ENCODE data around the gene CRYAA.

Gene CRYAA

GRCh38 chr21:43190951-43191350, 22.1 kb downstream of the CRYAA start:
- TF ChIP-seq, protein P1, sequence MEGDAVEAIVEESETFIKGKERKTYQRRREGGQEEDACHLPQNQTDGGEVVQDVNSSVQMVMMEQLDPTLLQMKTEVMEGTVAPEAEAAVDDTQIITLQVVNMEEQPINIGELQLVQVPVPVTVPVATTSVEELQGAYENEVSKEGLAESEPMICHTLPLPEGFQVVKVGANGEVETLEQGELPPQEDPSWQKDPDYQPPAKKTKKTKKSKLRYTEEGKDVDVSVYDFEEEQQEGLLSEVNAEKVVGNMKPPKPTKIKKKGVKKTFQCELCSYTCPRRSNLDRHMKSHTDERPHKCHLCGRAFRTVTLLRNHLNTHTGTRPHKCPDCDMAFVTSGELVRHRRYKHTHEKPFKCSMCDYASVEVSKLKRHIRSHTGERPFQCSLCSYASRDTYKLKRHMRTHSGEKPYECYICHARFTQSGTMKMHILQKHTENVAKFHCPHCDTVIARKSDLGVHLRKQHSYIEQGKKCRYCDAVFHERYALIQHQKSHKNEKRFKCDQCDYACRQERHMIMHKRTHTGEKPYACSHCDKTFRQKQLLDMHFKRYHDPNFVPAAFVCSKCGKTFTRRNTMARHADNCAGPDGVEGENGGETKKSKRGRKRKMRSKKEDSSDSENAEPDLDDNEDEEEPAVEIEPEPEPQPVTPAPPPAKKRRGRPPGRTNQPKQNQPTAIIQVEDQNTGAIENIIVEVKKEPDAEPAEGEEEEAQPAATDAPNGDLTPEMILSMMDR (IDR thresholded peaks at IDR 0.05), result no peak
- peak in 1 of 2 donors; percentile 55 for DNase-seq
- H3K27me3 ChIP-seq, result peaks cover 0 to 48% of the 10 kb centered on the region in 2 donors
- no peaks in the 10 kb centered on the region for H3K9me3 ChIP-seq
- H3K4me3 ChIP-seq, result no peak overlapping the region
- H3K4me1 ChIP-seq, result peaks cover 0 to 22% (median 11%) of the 10 kb centered on the region in 4 donors
- H3K27ac ChIP-seq, result no peak overlapping the region
- H3K36me3 ChIP-seq, result no peaks in the 10 kb centered on the region
- intact Hi-C loops (cut with DNase I; ENCODE audit: low total_unique reads), result no loop called here

DNA sequence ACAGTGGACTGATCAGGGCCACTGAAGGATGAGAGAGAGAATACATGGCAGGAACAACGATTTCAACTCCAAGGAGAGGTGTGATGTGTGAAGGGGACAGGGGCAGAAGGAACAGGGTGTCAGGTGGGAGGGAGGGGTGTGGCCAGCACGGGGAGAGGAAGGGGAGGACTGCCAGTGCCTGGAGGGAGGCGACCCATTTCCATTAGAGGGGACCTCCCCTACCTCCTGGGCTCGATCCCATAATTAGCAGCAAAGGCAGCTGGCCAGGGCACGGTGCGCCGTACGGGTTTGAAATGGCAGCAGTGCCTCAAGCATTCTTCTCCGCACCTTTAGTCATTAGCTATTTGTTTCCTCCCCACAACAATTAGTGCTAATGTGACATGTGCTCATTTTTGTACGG, 22.7 kb downstream of the CRYAA start:
- Histone ChIP-seq H3K9me3 (no peaks in the 10 kb centered on the region), H3K4me1 (peaks cover 0 to 22% (median 11%) of the 10 kb centered on the region in 4 donors), H3K36me3 (no peaks in the 10 kb centered on the region), H3K27ac (no peak overlapping the region), H3K4me3 (no peak overlapping the region), H3K27me3 (peaks cover 0 to 52% of the 10 kb centered on the region in 2 donors)
- TF ChIP-seq, protein P1 (IDR thresholded peaks at IDR 0.05), result no peak
- DNase-seq, result peak in 1 of 2 donors; percentile 39
- intact Hi-C loops (cut with DNase I; ENCODE audit: low total_unique reads), result no loop called here

DNA sequence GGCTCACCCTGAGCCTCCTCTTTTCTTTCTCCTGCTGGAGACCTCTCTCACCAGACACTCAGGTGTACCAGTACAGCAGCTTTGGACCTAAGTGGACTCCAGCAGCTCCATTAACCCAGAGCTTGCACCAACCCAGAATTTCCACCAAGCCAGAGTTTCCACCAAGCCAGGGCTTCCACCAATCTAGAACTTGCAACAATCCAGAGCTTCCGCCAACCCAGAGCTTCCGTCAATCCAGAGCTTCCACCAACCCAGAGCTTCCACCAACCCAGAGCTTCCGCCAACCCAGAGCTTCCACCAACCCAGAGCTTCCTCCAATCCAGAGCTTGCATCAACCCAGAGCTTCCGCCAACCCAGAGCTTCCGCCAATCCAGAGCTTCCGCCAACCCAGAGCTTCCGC, 23.2 kb downstream of the CRYAA start:
- no peaks in the 10 kb centered on the region for H3K9me3 ChIP-seq
- peaks cover 0 to 22% (median 11%) of the 10 kb centered on the region in 4 donors for H3K4me1 ChIP-seq
- H3K27me3 ChIP-seq, result peaks cover 0 to 55% of the 10 kb centered on the region in 2 donors
- no peaks in the 10 kb centered on the region for H3K36me3 ChIP-seq
- H3K4me3 ChIP-seq, result no peak overlapping the region
- TF ChIP-seq, protein P1 (IDR thresholded peaks at IDR 0.05), result no peak
- DNase-seq, result peak in 1 of 2 donors; percentile 19
- intact Hi-C loops (cut with DNase I; ENCODE audit: low total_unique reads), result no loop called here
- no peak overlapping the region for H3K27ac ChIP-seq

GRCh38 chr21:43192501-43193081, 23.8 kb downstream of the CRYAA start:
- Histone ChIP-seq H3K4me3 (no peak overlapping the region), H3K27me3 (peaks cover 0 to 55% of the 10 kb centered on the region in 2 donors), H3K36me3 (no peaks in the 10 kb centered on the region), H3K27ac (no peak overlapping the region), H3K9me3 (peaks cover 0 to 4% (median under 1%) of the 10 kb centered on the region in 3 donors), H3K4me1 (peaks cover 0 to 22% (median 11%) of the 10 kb centered on the region in 4 donors)
- DNase-seq, result peak in 1 of 2 donors; percentile 48
- TF ChIP-seq, protein P1 (IDR thresholded peaks at IDR 0.05), result no peak
- intact Hi-C loops (cut with DNase I; ENCODE audit: low total_unique reads), result no loop called here

DNA sequence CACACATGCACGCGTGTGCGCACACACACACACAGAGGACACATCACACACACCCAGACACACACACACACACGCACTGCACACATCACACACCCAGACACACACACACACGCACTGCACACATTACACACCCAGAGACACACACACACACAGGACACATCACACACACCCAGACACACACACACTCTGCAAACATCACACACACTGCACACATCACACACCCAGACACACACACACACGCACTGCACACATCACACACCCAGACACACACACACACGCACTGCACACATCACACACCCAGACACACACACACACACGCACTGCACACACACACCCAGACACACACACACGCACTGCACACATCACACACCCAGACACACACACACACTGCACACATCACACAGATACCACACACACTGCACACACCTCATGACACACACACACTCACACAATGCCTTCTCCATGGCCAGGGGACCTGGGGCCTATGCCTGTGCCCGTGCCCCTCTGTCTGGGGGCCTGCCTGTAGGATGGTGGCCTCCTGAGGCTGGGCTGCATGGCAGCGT, 24.4 kb downstream of the CRYAA start:
- Histone ChIP-seq H3K4me3 (no peak overlapping the region), H3K27me3 (peaks cover 0 to 55% of the 10 kb centered on the region in 2 donors), H3K4me1 (peaks cover 0 to 22% (median 11%) of the 10 kb centered on the region in 4 donors), H3K9me3 (peaks cover 0 to 9% (median 4%) of the 10 kb centered on the region in 3 donors), H3K36me3 (no peaks in the 10 kb centered on the region), H3K27ac (no peak overlapping the region)
- DNase-seq, result peak in 1 of 2 donors; percentile 21
- intact Hi-C loops (cut with DNase I; ENCODE audit: low total_unique reads), result no loop called here
- TF ChIP-seq, protein P1 (IDR thresholded peaks at IDR 0.05), result no peak

Measured in tibial artery (tissue), 4 donors.